HG02970 (cell line): ENCODE measurements around the gene CHST7.
"Not testable (repeated sequence)": the region's sequence is repeated elsewhere in the genome, so short reads cannot be mapped to it uniquely, and the experiment has no call there.

Experiments used
- ATAC-seq: cut with Tn5 transposase; IDR thresholded peaks from one replicate; pipeline ENCODE4 v1.9.1; 2021; ENCODE audit warnings: mild to moderate bottlenecking, moderate library complexity, moderate number of reproducible peaks; ENCODE audit not compliant: unreplicated experiment, low FRiP score

The CHST7 gene

GRCh38 chrX:46573331-46573891, at the start of gene CHST7:
Gene CHST7 (plus strand): TSS chrX:46573765. CDS start chrX:46573932, 167 bp downstream.
- ATAC-seq: no peak

- ATAC-seq: not testable (repeated sequence)
Measured at GRCh38 chrX:46528640-46529039, 44.9 kb upstream of the CHST7 start.

GRCh38 chrX:46529740-46530403, 43.7 kb upstream of the CHST7 start:
- not testable (repeated sequence) for ATAC-seq

- not testable (repeated sequence) for ATAC-seq
Measured at GRCh38 chrX:46530404-46530908, 43.1 kb upstream of the CHST7 start.

- no peak for ATAC-seq
Measured at GRCh38 chrX:46531442-46531841, 42.1 kb upstream of the CHST7 start.

- no peak for ATAC-seq
Measured at GRCh38 chrX:46543441-46543840, 30.1 kb upstream of the CHST7 start.

- not testable (repeated sequence) for ATAC-seq
Measured at GRCh38 chrX:46544527-46544926, 29.0 kb upstream of the CHST7 start.

GRCh38 chrX:46545111-46546005, 28.2 kb upstream of the CHST7 start, which contains the start of gene ZNF674:
Gene ZNF674 (minus strand): TSS chrX:46545421. CDS start chrX:46542087, 3,334 bp downstream.
- ATAC-seq: peak; percentile 82

GRCh38 chrX:46547857-46548256, 25.7 kb upstream of the CHST7 start:
- no peak for ATAC-seq

GRCh38 chrX:46549914-46550313, 23.7 kb upstream of the CHST7 start:
- no peak for ATAC-seq

- no peak for ATAC-seq
Measured at GRCh38 chrX:46551494-46552128, 22.0 kb upstream of the CHST7 start.

- no peak for ATAC-seq
Measured at GRCh38 chrX:46553935-46554334, 19.6 kb upstream of the CHST7 start.

GRCh38 chrX:46554942-46555341, 18.6 kb upstream of the CHST7 start:
- ATAC-seq: no peak

GRCh38 chrX:46559062-46559461, 14.5 kb upstream of the CHST7 start:
- no peak for ATAC-seq

- ATAC-seq: peak; percentile 80
Measured at GRCh38 chrX:46561824-46562657, 11.5 kb upstream of the CHST7 start.

- ATAC-seq: no peak
Measured at GRCh38 chrX:46567388-46567787, 6.2 kb upstream of the CHST7 start.

- ATAC-seq: no peak
Measured at GRCh38 chrX:46569621-46570020, 3.9 kb upstream of the CHST7 start.

GRCh38 chrX:46571423-46572339, 1.9 kb upstream of the CHST7 start:
- ATAC-seq: no peak
